ENCODE measurements around the gene PTPRG. TPM values are rescaled to one million over a fixed set of nuclear protein-coding genes. Genes with fewer than 3 reads are reported as not detected.

Gene PTPRG
- total and polyA plus RNA-seq, 11 donors, result 8.0 to 48.5 (median 35.4) TPM

DNA sequence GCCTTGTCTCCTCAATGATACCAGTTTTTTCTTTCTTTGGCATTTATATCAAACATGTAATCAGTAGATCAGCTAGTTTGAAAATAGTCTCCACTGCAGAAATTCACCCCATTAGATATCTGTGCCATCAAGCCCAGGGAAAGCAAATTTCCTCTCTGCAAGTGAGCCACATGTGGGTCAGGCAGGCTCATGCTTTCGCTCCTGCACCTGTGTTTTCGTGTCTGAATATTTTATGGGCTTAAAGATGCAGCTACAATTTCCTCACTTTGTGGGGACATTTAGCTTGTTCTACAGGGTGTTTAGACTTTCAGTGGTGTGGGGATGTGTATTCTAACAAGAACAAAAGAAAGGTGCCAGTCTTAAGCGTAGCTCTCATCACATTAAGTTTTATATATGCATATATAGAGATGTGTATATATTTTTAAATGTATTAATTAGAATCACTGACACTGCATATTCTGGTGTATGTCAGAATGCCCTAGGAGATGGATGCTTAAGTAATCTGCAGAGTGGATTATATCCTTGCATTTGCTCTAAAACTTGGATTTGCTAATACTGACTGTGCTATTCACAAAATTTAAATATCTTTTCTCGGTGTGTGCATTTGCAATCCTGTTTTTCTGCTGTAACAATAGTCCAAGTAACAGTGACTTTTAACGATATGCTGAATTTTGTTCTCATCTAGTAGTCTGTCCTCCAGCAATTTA is 372.6 kb downstream of the PTPRG start:
- intact Hi-C loops (cut with DNase I), result loop anchor here in 2 of 10 donors (10.0 kb wide), 2 partner anchors 251 to 369 kb away; partner anchors contain the start of gene PTPRG (in 1 of the 2)
- Histone ChIP-seq H3K4me3 (no peak overlapping the region), H3K27me3 (no peaks in the 10 kb centered on the region), H3K27ac (no peak overlapping the region), H3K4me1 (peaks cover 0 to 33% (median 7%) of the 10 kb centered on the region in 12 donors), H3K36me3 (no peaks in the 10 kb centered on the region), H3K9me3 (peaks cover 0 to 7% (median 0%) of the 10 kb centered on the region in 12 donors)
- TF ChIP-seq, protein P1, sequence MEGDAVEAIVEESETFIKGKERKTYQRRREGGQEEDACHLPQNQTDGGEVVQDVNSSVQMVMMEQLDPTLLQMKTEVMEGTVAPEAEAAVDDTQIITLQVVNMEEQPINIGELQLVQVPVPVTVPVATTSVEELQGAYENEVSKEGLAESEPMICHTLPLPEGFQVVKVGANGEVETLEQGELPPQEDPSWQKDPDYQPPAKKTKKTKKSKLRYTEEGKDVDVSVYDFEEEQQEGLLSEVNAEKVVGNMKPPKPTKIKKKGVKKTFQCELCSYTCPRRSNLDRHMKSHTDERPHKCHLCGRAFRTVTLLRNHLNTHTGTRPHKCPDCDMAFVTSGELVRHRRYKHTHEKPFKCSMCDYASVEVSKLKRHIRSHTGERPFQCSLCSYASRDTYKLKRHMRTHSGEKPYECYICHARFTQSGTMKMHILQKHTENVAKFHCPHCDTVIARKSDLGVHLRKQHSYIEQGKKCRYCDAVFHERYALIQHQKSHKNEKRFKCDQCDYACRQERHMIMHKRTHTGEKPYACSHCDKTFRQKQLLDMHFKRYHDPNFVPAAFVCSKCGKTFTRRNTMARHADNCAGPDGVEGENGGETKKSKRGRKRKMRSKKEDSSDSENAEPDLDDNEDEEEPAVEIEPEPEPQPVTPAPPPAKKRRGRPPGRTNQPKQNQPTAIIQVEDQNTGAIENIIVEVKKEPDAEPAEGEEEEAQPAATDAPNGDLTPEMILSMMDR (IDR thresholded peaks at IDR 0.05), result no peak
- TF ChIP-seq POLR2A (IDR thresholded peaks at IDR 0.05), result no peak
- DNase-seq (no peak), ATAC-seq (no peak)
- WGBS, 4 donors, result 93 to 97% (median 95%) methylated on average over 5 of the region's 5 CpGs

DNA sequence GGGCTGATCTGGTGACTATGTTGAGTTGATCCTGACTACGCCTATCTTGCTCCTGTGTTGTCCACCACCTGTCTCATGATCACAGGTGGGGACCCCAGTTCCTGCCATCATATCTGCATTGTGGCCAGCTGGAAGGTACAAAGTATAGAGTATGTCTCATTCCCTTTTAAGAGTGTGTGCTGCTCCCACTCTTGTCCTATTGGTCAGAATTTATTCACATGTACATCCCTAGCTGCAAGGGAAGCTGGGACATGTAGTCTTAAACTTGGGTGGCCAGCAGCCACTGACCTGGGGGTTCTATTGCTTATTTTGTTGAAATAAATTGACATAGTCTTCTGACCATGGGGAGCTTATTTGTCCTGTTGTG is 373.1 kb downstream of the PTPRG start:
- Histone ChIP-seq H3K4me1 (peaks cover 0 to 37% (median 8%) of the 10 kb centered on the region in 12 donors), H3K9me3 (peaks cover 0 to 7% (median 0%) of the 10 kb centered on the region in 12 donors), H3K27ac (no peak overlapping the region), H3K36me3 (no peaks in the 10 kb centered on the region), H3K27me3 (no peaks in the 10 kb centered on the region), H3K4me3 (no peak overlapping the region)
- whole genome bisulfite sequencing, 4 donors, result 95 to 100% (median 99%) methylated on average over 1 of the region's 1 CpG
- intact Hi-C loops (cut with DNase I), result loop anchor here in 2 of 10 donors (10.0 kb wide), 2 partner anchors 250 to 370 kb away; partner anchors contain the start of gene PTPRG (in 1 of the 2)
- ATAC-seq (no peak), DNase-seq (no peak)
- TF ChIP-seq, protein P1 (IDR thresholded peaks at IDR 0.05), result no peak
- TF ChIP-seq POLR2A (IDR thresholded peaks at IDR 0.05), result no peak

DNA sequence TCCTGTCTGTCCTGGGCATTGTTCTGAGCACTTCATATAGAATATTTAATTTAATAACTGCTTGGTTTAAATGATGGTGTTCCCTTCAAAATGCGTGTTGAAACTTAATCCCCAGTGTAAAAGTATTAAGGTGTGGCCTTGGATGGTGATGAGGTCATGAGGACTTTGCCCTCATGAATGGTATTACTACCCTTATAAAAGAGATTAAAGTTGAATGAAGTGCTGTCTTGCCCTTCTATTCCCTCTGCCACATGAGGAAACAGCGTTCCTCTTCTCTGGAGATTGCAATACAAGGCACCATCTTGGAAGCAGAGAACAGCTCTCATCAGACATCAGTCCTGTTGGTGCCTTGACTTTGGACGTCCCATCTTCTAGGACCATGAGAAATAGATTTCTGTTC is 374.4 kb downstream of the PTPRG start:
- intact Hi-C loops (cut with DNase I), result loop anchor here in 3 of 10 donors (5.0 to 10.0 kb wide), 3 partner anchors 249 to 371 kb away; partner anchors contain the start of gene PTPRG (in 1 of the 3)
- 91 to 98% (median 94%) methylated on average over 3 of the region's 3 CpGs for WGBS, 4 donors
- ATAC-seq, result no peak

More for the DNA sequence above, 374.4 kb downstream of the PTPRG start:
- Histone ChIP-seq H3K4me1 (peaks cover 0 to 32% (median 9%) of the 10 kb centered on the region in 12 donors), H3K36me3 (no peaks in the 10 kb centered on the region), H3K4me3 (no peak overlapping the region), H3K27ac (no peak overlapping the region), H3K27me3 (no peaks in the 10 kb centered on the region), H3K9me3 (peaks cover 0 to 7% (median 0%) of the 10 kb centered on the region in 12 donors)
- TF ChIP-seq, protein P1 (IDR thresholded peaks at IDR 0.05), result no peak
- no peak for TF ChIP-seq POLR2A (IDR thresholded peaks at IDR 0.05)
- no peak for DNase-seq
